IPS-20b (cell line): Measurements from ENCODE around the gene DAP.
A peak's percentile ranks its signal among the peaks of the same experiment; 100 is the strongest.

ENCODE experiments used
- H3K27ac ChIP-seq: one replicate; pipeline ENCODE4 v1.5.1; 2013; ENCODE audit warnings: low read length
- H3K27me3 ChIP-seq: 2 replicates; pipeline ENCODE4 v1.6.1; 2013; ENCODE audit warnings: mild to moderate bottlenecking, low read length, inconsistent platforms; ENCODE audit not compliant: insufficient read depth
- H3K36me3 ChIP-seq: 2 replicates; pipeline ENCODE4 v1.6.1; 2013; ENCODE audit warnings: low read depth, mild to moderate bottlenecking, inconsistent platforms, low read length, moderate library complexity; ENCODE audit not compliant: insufficient read depth
- H3K4me1 ChIP-seq: 2 replicates; pipeline ENCODE4 v1.6.1; 2013; ENCODE audit warnings: mild to moderate bottlenecking, control low read depth, inconsistent platforms, low read length, moderate library complexity; ENCODE audit not compliant: insufficient read depth
- H3K4me3 ChIP-seq: 2 replicates; pipeline ENCODE4 v1.5.1; 2013; ENCODE audit warnings: mild to moderate bottlenecking, low read length, inconsistent platforms
- H3K9ac ChIP-seq: 2 replicates; pipeline ENCODE4 v1.6.1; 2013; ENCODE audit warnings: low read depth, mild to moderate bottlenecking, inconsistent platforms, low read length, moderate library complexity
- H3K9me3 ChIP-seq: 2 replicates; pipeline ENCODE4 v1.6.1; 2013; ENCODE audit warnings: mild to moderate bottlenecking, low read depth, low read length, inconsistent platforms; ENCODE audit not compliant: insufficient read depth

DAP gene

GRCh38 chr5:10705747-10706146 is 55.3 kb downstream of the DAP start:
- Histone ChIP-seq H3K9me3 (no peaks in the 10 kb centered on the region), H3K9ac (peak overlapping the region; percentile 33; the same call in 1 of the 2 replicates), H3K4me1 (peaks cover 17% of the 10 kb centered on the region), H3K27ac (no peak overlapping the region), H3K27me3 (no peaks in the 10 kb centered on the region), H3K36me3 (no peaks in the 10 kb centered on the region), H3K4me3 (no peak overlapping the region)

DNA sequence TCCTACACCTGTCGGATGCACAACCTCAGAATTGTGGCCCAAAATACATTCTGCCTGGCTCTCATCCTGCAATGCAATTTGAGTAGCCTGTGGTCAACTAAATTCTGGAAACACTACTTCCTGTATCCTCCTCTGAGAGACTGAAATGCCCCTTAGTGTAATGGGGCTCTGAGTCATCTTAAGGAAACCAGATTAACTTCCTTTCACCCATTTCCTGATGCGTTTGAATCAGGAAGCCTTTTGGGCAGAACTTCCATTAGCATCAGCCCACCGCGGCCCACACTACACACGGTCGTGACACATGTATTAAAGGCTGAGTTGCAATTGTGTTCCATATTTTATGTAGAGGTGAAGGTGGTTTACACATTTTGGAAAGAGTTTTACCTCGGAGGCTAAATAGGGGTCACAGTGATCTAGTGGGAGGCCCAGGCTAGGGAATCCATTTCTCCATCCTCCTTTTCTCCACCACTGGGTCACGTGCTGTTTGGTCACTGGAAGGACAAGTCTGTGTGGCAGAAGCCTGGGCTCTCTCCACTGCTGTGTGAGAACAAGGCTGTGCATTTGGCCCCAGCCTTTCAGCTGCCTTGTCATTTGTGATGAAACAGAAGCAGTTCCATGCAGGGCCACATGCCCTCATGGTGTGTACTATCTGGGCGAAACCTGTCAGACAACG is 55.9 kb downstream of the DAP start:
- no peaks in the 10 kb centered on the region for H3K9me3 ChIP-seq
- no peak overlapping the region for H3K9ac ChIP-seq
- no peaks in the 10 kb centered on the region for H3K27me3 ChIP-seq
- no peak overlapping the region for H3K27ac ChIP-seq
- no peak overlapping the region for H3K4me3 ChIP-seq
- peaks cover 23% of the 10 kb centered on the region for H3K4me1 ChIP-seq
- H3K36me3 ChIP-seq, result no peaks in the 10 kb centered on the region

DNA sequence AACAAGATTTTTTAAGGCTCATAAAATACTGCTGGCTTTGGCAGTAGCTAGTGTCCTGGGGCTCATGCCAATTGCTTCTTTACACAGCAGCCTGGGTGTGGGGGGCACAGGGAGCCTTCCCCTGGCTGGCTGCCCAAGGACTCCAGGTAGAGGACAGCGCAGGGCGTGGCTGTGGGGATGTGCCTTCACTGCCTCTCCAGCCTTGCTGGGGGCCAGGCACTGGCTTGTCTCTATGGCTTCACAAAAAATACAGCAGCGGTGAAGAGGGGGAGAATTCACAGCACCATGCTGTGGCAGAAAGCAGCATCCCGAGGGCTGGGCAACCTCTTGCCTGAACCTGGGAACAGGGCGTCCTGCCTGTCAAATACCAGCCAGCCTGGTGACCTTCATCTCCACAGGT is 57.4 kb downstream of the DAP start:
- Histone ChIP-seq H3K27me3 (no peaks in the 10 kb centered on the region), H3K9me3 (no peaks in the 10 kb centered on the region), H3K36me3 (no peaks in the 10 kb centered on the region), H3K9ac (no peak overlapping the region), H3K4me1 (peaks cover 24% of the 10 kb centered on the region), H3K4me3 (no peak overlapping the region), H3K27ac (no peak overlapping the region)

- no peaks in the 10 kb centered on the region for H3K9me3 ChIP-seq
- H3K27ac ChIP-seq, result no peak overlapping the region
- peaks cover 24% of the 10 kb centered on the region for H3K4me1 ChIP-seq
- no peaks in the 10 kb centered on the region for H3K36me3 ChIP-seq
- no peaks in the 10 kb centered on the region for H3K27me3 ChIP-seq
- H3K9ac ChIP-seq, result no peak overlapping the region
- no peak overlapping the region for H3K4me3 ChIP-seq
These were observed 58.0 kb downstream of the DAP start for GRCh38 chr5:10702911-10703491.

- H3K4me1 ChIP-seq, result peaks cover 24% of the 10 kb centered on the region
These were observed 58.9 kb downstream of the DAP start for GRCh38 chr5:10702040-10702629.

GRCh38 chr5:10701567-10702039 is 59.4 kb downstream of the DAP start:
- H3K27ac ChIP-seq, result no peak overlapping the region
- no peaks in the 10 kb centered on the region for H3K9me3 ChIP-seq
- no peak overlapping the region for H3K4me3 ChIP-seq
- no peaks in the 10 kb centered on the region for H3K36me3 ChIP-seq
- H3K9ac ChIP-seq, result no peak overlapping the region
- no peaks in the 10 kb centered on the region for H3K27me3 ChIP-seq
- peaks cover 24% of the 10 kb centered on the region for H3K4me1 ChIP-seq

More at GRCh38 chr5:10702040-10702629, 58.9 kb downstream of the DAP start:
- Histone ChIP-seq H3K27me3 (no peaks in the 10 kb centered on the region), H3K9ac (no peak overlapping the region), H3K9me3 (no peaks in the 10 kb centered on the region), H3K36me3 (no peaks in the 10 kb centered on the region), H3K27ac (no peak overlapping the region), H3K4me3 (no peak overlapping the region)

- H3K9ac ChIP-seq, result no peak overlapping the region
- H3K9me3 ChIP-seq, result no peaks in the 10 kb centered on the region
- no peaks in the 10 kb centered on the region for H3K36me3 ChIP-seq
- H3K27ac ChIP-seq, result no peak overlapping the region
- no peak overlapping the region for H3K4me3 ChIP-seq
- H3K27me3 ChIP-seq, result no peaks in the 10 kb centered on the region
- H3K4me1 ChIP-seq, result peaks cover 18% of the 10 kb centered on the region
These were observed 60.5 kb downstream of the DAP start for GRCh38 chr5:10700516-10700915.

DNA sequence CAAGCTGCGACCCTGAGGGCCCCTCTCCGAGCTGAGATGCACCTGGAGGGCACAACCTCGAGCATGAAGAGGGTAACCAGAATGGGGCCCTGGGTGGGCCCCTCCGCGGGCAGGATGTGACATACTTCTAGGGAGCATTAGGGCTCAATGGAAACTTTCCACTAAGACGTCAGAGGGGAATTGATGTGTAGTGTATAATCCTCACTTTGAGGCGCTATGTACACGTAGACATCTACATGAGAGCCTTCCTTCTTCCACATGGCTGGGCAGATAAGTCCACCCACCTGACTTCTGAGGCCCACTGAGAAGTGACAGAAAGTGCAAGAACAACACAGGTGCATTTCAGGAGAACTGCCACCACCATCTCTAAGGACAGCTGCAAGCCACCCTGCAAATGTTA is 61.0 kb downstream of the DAP start:
- peaks cover 14% of the 10 kb centered on the region for H3K4me1 ChIP-seq

GRCh38 chr5:10699281-10699874 is 61.7 kb downstream of the DAP start:
- Histone ChIP-seq H3K9ac (no peak overlapping the region), H3K4me1 (peaks cover 14% of the 10 kb centered on the region), H3K9me3 (no peaks in the 10 kb centered on the region), H3K27ac (no peak overlapping the region), H3K27me3 (no peaks in the 10 kb centered on the region), H3K36me3 (no peaks in the 10 kb centered on the region), H3K4me3 (no peak overlapping the region)

More for the DNA sequence above, 61.0 kb downstream of the DAP start:
- Histone ChIP-seq H3K36me3 (no peaks in the 10 kb centered on the region), H3K27ac (no peak overlapping the region), H3K9me3 (no peaks in the 10 kb centered on the region), H3K27me3 (no peaks in the 10 kb centered on the region), H3K9ac (no peak overlapping the region), H3K4me3 (no peak overlapping the region)

- no peaks in the 10 kb centered on the region for H3K36me3 ChIP-seq
- H3K9ac ChIP-seq, result no peak overlapping the region
- H3K27me3 ChIP-seq, result no peaks in the 10 kb centered on the region
- H3K4me3 ChIP-seq, result no peak overlapping the region
- H3K4me1 ChIP-seq, result peaks cover 11% of the 10 kb centered on the region
- no peak overlapping the region for H3K27ac ChIP-seq
- no peaks in the 10 kb centered on the region for H3K9me3 ChIP-seq
These were observed 65.1 kb downstream of the DAP start for GRCh38 chr5:10695759-10696543.

DNA sequence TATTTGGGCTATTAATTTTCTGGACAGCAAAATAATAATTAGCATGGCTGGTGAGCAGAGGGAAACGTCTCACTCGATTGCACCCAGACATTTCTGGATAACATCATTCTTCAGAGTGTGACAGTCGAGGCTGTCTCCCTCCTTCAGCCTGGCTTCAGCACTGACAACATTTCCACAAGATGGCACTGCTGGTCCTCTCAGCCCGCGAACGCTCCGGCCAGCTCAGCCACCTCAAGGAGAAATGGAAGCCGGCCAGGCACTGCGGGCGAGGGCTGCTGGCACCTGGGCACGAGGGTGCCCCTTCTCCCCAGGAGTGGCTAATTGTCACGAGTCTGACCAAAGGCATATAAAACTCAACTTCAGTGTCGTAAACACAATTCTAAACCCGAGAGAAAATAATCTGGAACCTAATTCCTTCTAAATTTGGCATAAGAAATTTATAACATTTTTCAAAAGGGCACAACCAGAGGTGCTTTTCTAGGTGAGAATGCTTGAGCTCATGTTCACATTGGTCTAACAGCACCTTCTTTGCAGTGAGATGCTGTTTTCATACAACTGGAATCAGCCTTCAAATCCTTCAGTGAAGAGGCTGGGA is 65.9 kb downstream of the DAP start:
- H3K4me1 ChIP-seq, result peaks cover 5% of the 10 kb centered on the region; the same call in 1 of the 2 replicates
- no peak overlapping the region for H3K4me3 ChIP-seq
- H3K27me3 ChIP-seq, result no peaks in the 10 kb centered on the region
- H3K9ac ChIP-seq, result no peak overlapping the region
- H3K9me3 ChIP-seq, result no peaks in the 10 kb centered on the region
- H3K27ac ChIP-seq, result no peak overlapping the region
- no peaks in the 10 kb centered on the region for H3K36me3 ChIP-seq
